MCF 10A (cell line): ENCODE data around the gene COLEC12. TPM values are rescaled to one million over a fixed set of nuclear protein-coding genes. Genes with fewer than 3 reads are reported as not detected.

ENCODE experiments used
- BruUV-seq: library from RNA; stranded (reverse); fragments of 400-500 nt; replicated peaks from 2 replicates; lab custom pipeline; 2021; lab: Mats Ljungman, UMichigan
- CTCF ChIA-PET: fragments of 300-600 bp; sonication (Branson Sonifier 250); formaldehyde crosslinking; extraction: SDS; loops from one replicate; lab custom pipeline; 2021; ENCODE audit warnings: antibody characterized with exemption, inconsistent platforms; lab: Yijun Ruan, JAX
- POLR2A ChIA-PET: fragments of 300-600, 350-650 bp; sonication (Branson Sonifier 250); formaldehyde crosslinking; extraction: SDS; loops from one replicate; lab custom pipeline; 2020; ENCODE audit warnings: antibody characterized with exemption, inconsistent platforms; lab: Yijun Ruan, JAX
- DNase-seq: peaks from one replicate; pipeline ENCODE4 v3.0.0-alpha.2; 2018; ENCODE audit not compliant: unreplicated experiment
- H3K27ac Mint-ChIP-seq: one replicate; pipeline ENCODE4 v1.8.0; 2022; ENCODE audit warnings: mild to moderate bottlenecking, low read depth, mixed read lengths; ENCODE audit not compliant: unreplicated experiment
- H3K27me3 Mint-ChIP-seq: one replicate; pipeline ENCODE4 v1.8.0; 2022; ENCODE audit warnings: mixed read lengths; ENCODE audit not compliant: insufficient read depth, unreplicated experiment
- H3K36me3 Mint-ChIP-seq: one replicate; pipeline ENCODE4 v1.8.0; 2022; ENCODE audit warnings: mild to moderate bottlenecking, moderate library complexity, mixed read lengths; ENCODE audit not compliant: insufficient read depth, unreplicated experiment
- H3K4me1 Mint-ChIP-seq: one replicate; pipeline ENCODE4 v1.8.0; 2022; ENCODE audit warnings: mixed read lengths; ENCODE audit not compliant: insufficient read depth, unreplicated experiment
- H3K4me3 Mint-ChIP-seq: one replicate; pipeline ENCODE4 v1.8.0; 2022; ENCODE audit warnings: mild to moderate bottlenecking, moderate library complexity, mixed read lengths; ENCODE audit not compliant: unreplicated experiment
- H3K9me3 Mint-ChIP-seq: one replicate; pipeline ENCODE4 v1.8.0; 2022; ENCODE audit warnings: mixed read lengths; ENCODE audit not compliant: unreplicated experiment
- intact Hi-C: fragments of 100-400 bp; cut with micrococcal nuclease; formaldehyde crosslinking; loops from 2 replicates; pipeline ENCODE4 v1.14.1; 2022
- total RNA-seq: library from RNA; stranded (reverse); gene quantifications from 2 replicates; pipeline ENCODE4 v1.2.3, GENCODE V29; 2022
- TF ChIP-seq, protein P1 (sequence below): fragments of 200-600 bp; IDR thresholded peaks from one replicate; pipeline ENCODE4 v1.8.0; 2022; ENCODE audit warnings: antibody characterized with exemption, mild to moderate bottlenecking; ENCODE audit not compliant: unreplicated experiment

COLEC12 gene
- total RNA-seq, 1 experiment from 2014 or later, result 0.05 TPM

DNA sequence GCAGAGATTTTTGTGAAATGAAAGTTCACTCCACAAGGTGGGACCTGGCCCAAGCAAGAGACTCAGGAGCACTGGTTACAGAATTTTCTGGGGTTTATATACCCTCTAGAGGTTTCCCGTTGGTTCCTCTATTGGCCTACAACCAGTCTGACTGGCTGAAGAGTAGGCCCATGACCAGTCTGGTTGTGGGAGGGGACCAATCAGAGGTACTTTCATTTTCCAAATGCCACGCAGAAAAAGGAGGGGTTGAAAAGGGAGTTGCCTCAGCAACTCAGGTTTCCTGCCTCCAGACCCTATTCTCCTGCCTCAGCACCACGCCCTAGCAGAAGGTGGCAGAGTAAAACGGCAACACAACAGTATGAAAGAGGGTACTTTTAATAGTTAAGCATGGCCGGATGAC lies 98.4 kb downstream of the COLEC12 start:
- BruUV-seq, result no TSS peak
- POLR2A ChIA-PET, result no interaction called here
- Mint-ChIP-seq H3K27ac (no peak overlapping the region), H3K36me3 (no peaks in the 10 kb centered on the region), H3K4me1 (no peaks in the 10 kb centered on the region), H3K4me3 (no peak overlapping the region), H3K27me3 (no peaks in the 10 kb centered on the region), H3K9me3 (peaks cover 12% of the 10 kb centered on the region)
- DNase-seq, result no peak
- CTCF ChIA-PET, result interaction anchor here (0.8 kb wide), 1 partner anchor 126 kb away, joined by 3 read pairs; no protein-coding TSS in a partner anchor
- intact Hi-C loops, result no loop called here
- TF ChIP-seq, protein P1, sequence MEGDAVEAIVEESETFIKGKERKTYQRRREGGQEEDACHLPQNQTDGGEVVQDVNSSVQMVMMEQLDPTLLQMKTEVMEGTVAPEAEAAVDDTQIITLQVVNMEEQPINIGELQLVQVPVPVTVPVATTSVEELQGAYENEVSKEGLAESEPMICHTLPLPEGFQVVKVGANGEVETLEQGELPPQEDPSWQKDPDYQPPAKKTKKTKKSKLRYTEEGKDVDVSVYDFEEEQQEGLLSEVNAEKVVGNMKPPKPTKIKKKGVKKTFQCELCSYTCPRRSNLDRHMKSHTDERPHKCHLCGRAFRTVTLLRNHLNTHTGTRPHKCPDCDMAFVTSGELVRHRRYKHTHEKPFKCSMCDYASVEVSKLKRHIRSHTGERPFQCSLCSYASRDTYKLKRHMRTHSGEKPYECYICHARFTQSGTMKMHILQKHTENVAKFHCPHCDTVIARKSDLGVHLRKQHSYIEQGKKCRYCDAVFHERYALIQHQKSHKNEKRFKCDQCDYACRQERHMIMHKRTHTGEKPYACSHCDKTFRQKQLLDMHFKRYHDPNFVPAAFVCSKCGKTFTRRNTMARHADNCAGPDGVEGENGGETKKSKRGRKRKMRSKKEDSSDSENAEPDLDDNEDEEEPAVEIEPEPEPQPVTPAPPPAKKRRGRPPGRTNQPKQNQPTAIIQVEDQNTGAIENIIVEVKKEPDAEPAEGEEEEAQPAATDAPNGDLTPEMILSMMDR, result no peak

DNA sequence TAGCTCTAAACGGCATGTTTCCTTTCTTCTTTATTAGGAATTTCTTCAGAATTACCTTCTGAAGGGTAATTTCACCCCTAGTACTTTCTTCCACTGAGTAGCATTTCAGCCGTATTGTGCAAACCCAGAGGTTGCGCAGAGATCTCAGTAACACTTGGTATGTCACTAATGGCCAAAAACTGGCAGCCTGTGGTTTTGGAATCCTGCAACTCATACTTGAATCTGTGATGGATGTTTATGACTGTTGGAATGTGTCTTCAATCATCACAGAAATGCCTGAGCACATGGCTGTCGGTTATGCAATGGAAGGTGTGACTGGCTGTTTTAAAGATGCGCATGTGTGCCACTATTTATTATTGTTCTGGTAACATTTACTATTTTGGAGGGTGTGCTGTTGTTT lies 100.0 kb downstream of the COLEC12 start:
- peak; percentile 87 for DNase-seq
- H3K27ac Mint-ChIP-seq, result no peak overlapping the region
- no peak overlapping the region for H3K4me3 Mint-ChIP-seq
- H3K9me3 Mint-ChIP-seq, result peaks cover 15% of the 10 kb centered on the region
- no peaks in the 10 kb centered on the region for H3K27me3 Mint-ChIP-seq
- intact Hi-C loops, result no loop called here
- no peaks in the 10 kb centered on the region for H3K36me3 Mint-ChIP-seq
- H3K4me1 Mint-ChIP-seq, result no peaks in the 10 kb centered on the region
- BruUV-seq, result no TSS peak
- TF ChIP-seq, protein P1, result no peak
- CTCF ChIA-PET, result no interaction called here
- POLR2A ChIA-PET, result interaction anchor here (0.8 to 1.3 kb wide), 2 partner anchors 10 to 11 kb away, joined by 3 read pairs; no protein-coding TSS in a partner anchor

DNA sequence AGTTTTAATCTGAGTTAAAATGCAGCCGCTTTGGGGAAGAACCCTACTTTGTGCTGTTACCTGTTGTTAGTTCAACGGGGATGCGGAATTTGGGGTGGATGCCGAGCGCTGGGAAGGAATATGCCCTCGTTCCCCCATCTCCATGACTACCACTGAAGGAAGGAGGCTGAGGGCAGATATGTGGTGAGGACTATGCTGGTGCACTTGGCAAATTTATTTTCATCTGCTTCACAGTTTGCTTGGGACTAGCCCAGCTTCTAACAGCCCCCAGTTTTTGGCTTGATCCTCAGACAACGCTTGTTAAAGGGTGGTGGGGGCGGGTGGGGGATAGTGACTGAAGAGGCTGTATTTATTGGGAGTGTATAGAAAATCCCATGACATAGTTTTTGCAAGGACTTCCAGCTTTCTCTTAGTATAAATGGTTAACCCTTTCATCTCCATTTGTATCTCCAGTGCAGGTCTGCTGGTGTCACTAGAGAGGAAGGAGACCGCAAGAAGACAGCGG lies 100.8 kb downstream of the COLEC12 start:
- ChIA-PET POLR2A (interaction anchor here (0.8 to 1.3 kb wide), 2 partner anchors 10 kb away, joined by 3 read pairs; no protein-coding TSS in a partner anchor), CTCF (no interaction called here)
- TF ChIP-seq, protein P1, result no peak
- intact Hi-C loops, result no loop called here
- Mint-ChIP-seq H3K27ac (no peak overlapping the region), H3K27me3 (no peaks in the 10 kb centered on the region), H3K4me3 (no peak overlapping the region), H3K36me3 (no peaks in the 10 kb centered on the region), H3K4me1 (no peaks in the 10 kb centered on the region), H3K9me3 (peaks cover 15% of the 10 kb centered on the region)
- no peak for DNase-seq
- no TSS peak for BruUV-seq

DNA sequence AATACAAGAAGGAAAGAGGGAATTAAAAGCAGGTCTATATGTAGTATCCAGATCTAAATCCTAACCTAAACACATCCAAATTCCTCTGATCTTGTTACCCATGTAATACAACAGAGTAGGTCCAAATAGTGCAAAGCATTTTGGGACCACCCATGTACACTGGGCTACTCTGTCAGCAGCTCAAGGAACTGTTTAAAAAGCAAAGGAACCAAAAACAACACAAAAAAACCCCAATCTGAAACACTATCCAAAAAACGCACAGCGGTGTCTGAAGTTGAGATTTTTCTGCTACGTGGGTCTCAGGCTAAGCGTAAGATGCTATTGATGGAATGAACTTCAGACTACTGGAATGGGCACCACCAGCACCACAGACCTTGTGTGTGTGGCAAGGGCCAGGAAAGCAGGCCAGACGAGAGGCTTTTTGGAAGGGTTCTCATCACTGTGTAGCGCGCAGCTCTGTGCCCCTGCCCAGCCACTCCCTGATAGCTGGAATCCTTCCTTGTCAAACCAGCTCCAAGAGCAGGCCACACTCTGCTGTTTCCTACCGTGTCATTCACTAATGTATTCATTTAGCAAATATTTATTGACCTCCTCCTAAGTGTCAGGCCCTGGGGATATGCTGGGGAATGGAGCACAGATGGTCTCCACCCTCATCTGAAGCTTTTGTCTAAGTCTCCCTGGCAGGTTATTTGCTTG lies 101.4 kb downstream of the COLEC12 start:
- H3K4me3 Mint-ChIP-seq, result no peak overlapping the region
- CTCF ChIA-PET, result no interaction called here
- H3K27me3 Mint-ChIP-seq, result no peaks in the 10 kb centered on the region
- no peaks in the 10 kb centered on the region for H3K4me1 Mint-ChIP-seq
- POLR2A ChIA-PET, result no interaction called here
- no peak for DNase-seq
- no peak overlapping the region for H3K27ac Mint-ChIP-seq
- no TSS peak for BruUV-seq
- H3K9me3 Mint-ChIP-seq, result peaks cover 15% of the 10 kb centered on the region
- H3K36me3 Mint-ChIP-seq, result no peaks in the 10 kb centered on the region
- intact Hi-C loops, result no loop called here
- TF ChIP-seq, protein P1, result no peak
